ENCODE results near the gene PDCL3.

DNA sequence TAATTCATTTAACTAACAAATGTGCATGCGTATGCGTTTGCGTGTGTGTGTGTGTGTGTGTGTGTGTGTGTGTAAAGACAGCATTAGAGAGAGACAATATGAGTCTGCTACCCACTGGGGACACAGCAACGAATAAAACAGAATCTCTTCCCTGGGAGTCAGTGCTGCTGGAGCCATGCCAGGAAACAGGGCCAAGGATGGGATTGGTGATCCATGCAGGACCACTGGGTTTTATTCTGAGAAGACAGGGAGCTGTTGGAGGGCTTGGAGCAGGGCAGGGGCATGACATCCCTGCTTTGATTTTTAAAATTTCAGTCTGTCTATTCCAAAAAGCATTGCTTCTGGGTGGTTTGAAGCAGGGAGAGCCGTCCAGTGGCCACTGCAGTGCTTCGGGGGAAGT is 62.9 kb downstream of the PDCL3 start:
- TF ChIP-seq EP300 (IDR thresholded peaks at IDR 0.05) (no peak), ELK1 (IDR thresholded peaks at IDR 0.05; ENCODE audit: low read depth, low read length) (no peak), POLR2A (IDR thresholded peaks at IDR 0.05; ENCODE audit: low read length) (no peak), MAX (IDR thresholded peaks at IDR 0.05) (no peak), MAZ (IDR thresholded peaks at IDR 0.05; ENCODE audit: borderline replicate concordance, low read depth, low read length) (no peak), CBX2 (IDR thresholded peaks at IDR 0.05; ENCODE audit: borderline replicate concordance, low read depth) (no peak)
- TF ChIP-seq, protein P1, sequence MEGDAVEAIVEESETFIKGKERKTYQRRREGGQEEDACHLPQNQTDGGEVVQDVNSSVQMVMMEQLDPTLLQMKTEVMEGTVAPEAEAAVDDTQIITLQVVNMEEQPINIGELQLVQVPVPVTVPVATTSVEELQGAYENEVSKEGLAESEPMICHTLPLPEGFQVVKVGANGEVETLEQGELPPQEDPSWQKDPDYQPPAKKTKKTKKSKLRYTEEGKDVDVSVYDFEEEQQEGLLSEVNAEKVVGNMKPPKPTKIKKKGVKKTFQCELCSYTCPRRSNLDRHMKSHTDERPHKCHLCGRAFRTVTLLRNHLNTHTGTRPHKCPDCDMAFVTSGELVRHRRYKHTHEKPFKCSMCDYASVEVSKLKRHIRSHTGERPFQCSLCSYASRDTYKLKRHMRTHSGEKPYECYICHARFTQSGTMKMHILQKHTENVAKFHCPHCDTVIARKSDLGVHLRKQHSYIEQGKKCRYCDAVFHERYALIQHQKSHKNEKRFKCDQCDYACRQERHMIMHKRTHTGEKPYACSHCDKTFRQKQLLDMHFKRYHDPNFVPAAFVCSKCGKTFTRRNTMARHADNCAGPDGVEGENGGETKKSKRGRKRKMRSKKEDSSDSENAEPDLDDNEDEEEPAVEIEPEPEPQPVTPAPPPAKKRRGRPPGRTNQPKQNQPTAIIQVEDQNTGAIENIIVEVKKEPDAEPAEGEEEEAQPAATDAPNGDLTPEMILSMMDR (IDR thresholded peaks at IDR 0.05), result no peak
